Activated CD8-positive, alpha-beta memory T cell treated with anti-CD3 and anti-CD28 coated beads for 48 hours (primary cell): ENCODE results near the gene FAM32A.
"Not testable (repeated sequence)": the region's sequence is repeated elsewhere in the genome, so short reads cannot be mapped to it uniquely, and the experiment has no call there.

Source experiments
- DNase-seq, 3 experiments: peaks; one replicate each; pipeline ENCODE4 v3.0.0-alpha.2; 2020; ENCODE audit warnings: low read depth in 2 of 3, low spot score in 2 of 3

The FAM32A gene

GRCh38 chr19:16164222-16164890 lies 20.9 kb upstream of the FAM32A start:
- no peak for DNase-seq

- DNase-seq: no peak
Measured at GRCh38 chr19:16166417-16166816, 18.8 kb upstream of the FAM32A start.

- no peak for DNase-seq
Measured at GRCh38 chr19:16167055-16167454, 18.2 kb upstream of the FAM32A start.

GRCh38 chr19:16168465-16169081 lies 16.6 kb upstream of the FAM32A start:
- DNase-seq: no peak

- DNase-seq: no peak
Measured at GRCh38 chr19:16170134-16170533, 15.1 kb upstream of the FAM32A start.

- no peak for DNase-seq
Measured at GRCh38 chr19:16175954-16176353, 9.3 kb upstream of the FAM32A start.

GRCh38 chr19:16178866-16179265 lies 6.3 kb upstream of the FAM32A start:
- not testable (repeated sequence) for DNase-seq

- DNase-seq: no peak
Measured at GRCh38 chr19:16180611-16181010, 4.6 kb upstream of the FAM32A start.

- DNase-seq: no peak
Measured at GRCh38 chr19:16184665-16185122, 516 bp upstream of the FAM32A start.

- no peak for DNase-seq
Measured at GRCh38 chr19:16185768-16186123, 536 bp downstream of the FAM32A start.

- no peak for DNase-seq
Measured at GRCh38 chr19:16188521-16188920, 3.3 kb downstream of the FAM32A start.

- no peak for DNase-seq
Measured at GRCh38 chr19:16190198-16190597, 5.0 kb downstream of the FAM32A start.

GRCh38 chr19:16190736-16191135 lies 5.5 kb downstream of the FAM32A start:
- no peak for DNase-seq

- DNase-seq: no peak
Measured at GRCh38 chr19:16191216-16191908, 6.2 kb downstream of the FAM32A start.

- no peak for DNase-seq
Measured at GRCh38 chr19:16193466-16193865, 8.3 kb downstream of the FAM32A start.

- no peak for DNase-seq
Measured at GRCh38 chr19:16197188-16197621, 12.0 kb downstream of the FAM32A start.

- DNase-seq: peak; percentile 95 to 99 (median 96)
Measured at GRCh38 chr19:16197622-16198369, 12.6 kb downstream of the FAM32A start, which contains the start of gene AP1M1. AP1M1 (plus strand) TSS chr19:16197911; CDS start chr19:16198027, 116 bp downstream.

- DNase-seq: no peak
Measured at GRCh38 chr19:16198370-16198651, 13.1 kb downstream of the FAM32A start.

GRCh38 chr19:16199275-16199932 lies 14.2 kb downstream of the FAM32A start:
- no peak for DNase-seq

GRCh38 chr19:16200038-16201010 lies 15.1 kb downstream of the FAM32A start:
- no peak for DNase-seq
